Transverse colon (tissue), 4 donors: Measurements from ENCODE around the gene KAT6B.

ENCODE experiments used
- CTCF ChIP-seq, 5 experiments: fragments of 200-600 bp in 3 of 5; fragments of 450-650 bp in 2 of 5; sonication (generic) in 3 of 5; IDR thresholded peaks; 1 replicate in 2 of 5; 2 replicates in 3 of 5; pipeline ENCODE4 v1.5.1; 2016 to 2017; ENCODE audit warnings: antibody characterized with exemption in 5 of 5, inconsistent platforms in 3 of 5, mild to moderate bottlenecking in 2 of 5, moderate library complexity in 1 of 5
- EP300 ChIP-seq: sonication (generic); formaldehyde crosslinking; IDR thresholded peaks from one replicate; pipeline ENCODE4 v1.6.1; 2017; ENCODE audit warnings: antibody characterized with exemption, low read depth
- POLR2A ChIP-seq: fragments of 450-650 bp; IDR thresholded peaks from one replicate; pipeline ENCODE4 v1.6.1; 2016; ENCODE audit warnings: antibody characterized with exemption, mild to moderate bottlenecking, moderate library complexity
- POLR2AphosphoS5 ChIP-seq, 3 donors: sonication (generic); formaldehyde crosslinking; IDR thresholded peaks; one replicate each; pipeline ENCODE4 v1.6.1; 2016; ENCODE audit warnings: antibody characterized with exemption in 3 of 3

- no peak for TF ChIP-seq CTCF (IDR thresholded peaks at IDR 0.05)
- TF ChIP-seq POLR2A, result no peak
- TF ChIP-seq POLR2AphosphoS5 (IDR thresholded peaks at IDR 0.05), result no peak
- no peak for TF ChIP-seq EP300
Observed at GRCh38 chr10:75068523-75068922, 242.1 kb downstream of the KAT6B start.
